Neural crest cell (in vitro differentiated cells): ENCODE results near the gene ABCA8. TPM values are rescaled to one million over a fixed set of nuclear protein-coding genes. Genes with fewer than 3 reads are reported as not detected.

Experiments used
- DNase-seq: peaks from one replicate; pipeline ENCODE4 v3.0.0; 2021; ENCODE audit warnings: low read depth, mixed read lengths, low spot score
- H3K27ac Mint-ChIP-seq: one replicate; pipeline ENCODE4 v1.8.0; 2021; ENCODE audit warnings: mild to moderate bottlenecking, mixed read lengths; ENCODE audit not compliant: unreplicated experiment
- H3K27me3 Mint-ChIP-seq: 2 replicates; pipeline ENCODE4 v1.8.0; 2021; ENCODE audit warnings: low read depth, mild to moderate bottlenecking, mixed read lengths
- H3K36me3 Mint-ChIP-seq: 2 replicates; pipeline ENCODE4 v1.8.0; 2021; ENCODE audit warnings: low read depth, mild to moderate bottlenecking, mixed read lengths
- H3K4me1 Mint-ChIP-seq: 2 replicates; pipeline ENCODE4 v1.8.0; 2021; ENCODE audit warnings: mixed read lengths
- H3K4me3 Mint-ChIP-seq: one replicate; pipeline ENCODE4 v1.8.0; 2021; ENCODE audit warnings: mild to moderate bottlenecking, mixed read lengths
- H3K9me3 Mint-ChIP-seq: 2 replicates; pipeline ENCODE4 v1.8.0; 2021; ENCODE audit warnings: mixed read lengths
- CTCF ChIP-seq: fragments of 200-600 bp; sonication (generic); conservative IDR thresholded peaks from 2 replicates; pipeline ENCODE4 v1.5.0; 2021; ENCODE audit warnings: antibody characterized with exemption, mild to moderate bottlenecking
- total RNA-seq: library from RNA; stranded (reverse); gene quantifications from 2 replicates; pipeline ENCODE4 v1.2.1, GENCODE V29; 2021

Gene ABCA8
- total RNA-seq, 1 donor from 2014 or later: 12.1 TPM

GRCh38 chr17:68908045-68908444, 47.1 kb downstream of the ABCA8 start:
- peaks cover 17% of the 10 kb centered on the region for H3K36me3 Mint-ChIP-seq
- H3K27ac Mint-ChIP-seq: peak overlapping the region; percentile 8
- H3K27me3 Mint-ChIP-seq: no peaks in the 10 kb centered on the region
- DNase-seq: no peak
- H3K4me3 Mint-ChIP-seq: no peak overlapping the region
- peaks cover 55% of the 10 kb centered on the region for H3K4me1 Mint-ChIP-seq
- no peak for TF ChIP-seq CTCF
- peaks cover 6% of the 10 kb centered on the region for H3K9me3 Mint-ChIP-seq

GRCh38 chr17:68906638-68907037, 48.6 kb downstream of the ABCA8 start:
- TF ChIP-seq CTCF: peak; percentile 61
- Mint-ChIP-seq H3K36me3 (peaks cover 8% of the 10 kb centered on the region), H3K9me3 (peaks cover under 1% of the 10 kb centered on the region), H3K27me3 (no peaks in the 10 kb centered on the region), H3K27ac (no peak overlapping the region), H3K4me1 (peaks cover 58% of the 10 kb centered on the region), H3K4me3 (no peak overlapping the region)
- no peak for DNase-seq

- TF ChIP-seq CTCF: no peak
- peaks cover 10% of the 10 kb centered on the region for H3K9me3 Mint-ChIP-seq
- H3K4me1 Mint-ChIP-seq: peaks cover 38% of the 10 kb centered on the region
- H3K27me3 Mint-ChIP-seq: no peaks in the 10 kb centered on the region
- peaks cover 19% of the 10 kb centered on the region for H3K36me3 Mint-ChIP-seq
- H3K4me3 Mint-ChIP-seq: no peak overlapping the region
- H3K27ac Mint-ChIP-seq: peak overlapping the region; percentile 65
- DNase-seq: no peak
Observed at GRCh38 chr17:68903286-68903685, 51.9 kb downstream of the ABCA8 start.

- H3K36me3 Mint-ChIP-seq: peaks cover 40% of the 10 kb centered on the region
- TF ChIP-seq CTCF: no peak
- H3K9me3 Mint-ChIP-seq: peaks cover 17% of the 10 kb centered on the region
- H3K27ac Mint-ChIP-seq: no peak overlapping the region
- H3K27me3 Mint-ChIP-seq: no peaks in the 10 kb centered on the region
- no peaks in the 10 kb centered on the region for H3K4me1 Mint-ChIP-seq
- DNase-seq: no peak
- no peak overlapping the region for H3K4me3 Mint-ChIP-seq
Observed at GRCh38 chr17:68897557-68897956, 57.6 kb downstream of the ABCA8 start.

- no peak for TF ChIP-seq CTCF
- DNase-seq: no peak
- no peak overlapping the region for H3K4me3 Mint-ChIP-seq
- H3K36me3 Mint-ChIP-seq: peaks cover 30% of the 10 kb centered on the region
- H3K27ac Mint-ChIP-seq: no peak overlapping the region
- no peaks in the 10 kb centered on the region for H3K4me1 Mint-ChIP-seq
- peaks cover 6% of the 10 kb centered on the region for H3K9me3 Mint-ChIP-seq
- H3K27me3 Mint-ChIP-seq: no peaks in the 10 kb centered on the region
Observed at GRCh38 chr17:68892658-68893057, 62.5 kb downstream of the ABCA8 start.

GRCh38 chr17:68892193-68892592, 63.0 kb downstream of the ABCA8 start:
- peaks cover 5% of the 10 kb centered on the region for H3K9me3 Mint-ChIP-seq
- H3K4me1 Mint-ChIP-seq: no peaks in the 10 kb centered on the region
- no peak overlapping the region for H3K4me3 Mint-ChIP-seq
- no peak for DNase-seq
- H3K27ac Mint-ChIP-seq: no peak overlapping the region
- TF ChIP-seq CTCF: no peak
- no peaks in the 10 kb centered on the region for H3K27me3 Mint-ChIP-seq
- H3K36me3 Mint-ChIP-seq: peaks cover 26% of the 10 kb centered on the region
